Left kidney (tissue), 2 donors: ENCODE measurements around the gene DENND1B. TPM values are rescaled to one million over a fixed set of nuclear protein-coding genes. Genes with fewer than 3 reads are reported as not detected.
A peak's percentile ranks its signal among the peaks of the same experiment; 100 is the strongest.
"Not testable (repeated sequence)": the region's sequence is repeated elsewhere in the genome, so short reads cannot be mapped to it uniquely, and the experiment has no call there.

Experiments
- DNase-seq: peaks from one replicate; pipeline ENCODE4 v3.0.0-alpha.2; 2013
- polyA plus RNA-seq: library from polyadenylated mRNA; unstranded; fragments of 120-200 nt; gene quantifications from one replicate; pipeline ENCODE4 v1.2.1, GENCODE V29; 2013; ENCODE audit not compliant: insufficient read length

The DENND1B gene
- polyA plus RNA-seq, 1 donor = 13.2 TPM

- no peak for DNase-seq
Measured at GRCh38 chr1:197744979-197745378, 30.3 kb downstream of the DENND1B start.

GRCh38 chr1:197743578-197743977, 31.7 kb downstream of the DENND1B start:
- no peak for DNase-seq

- no peak for DNase-seq
Measured at GRCh38 chr1:197740992-197741391, 34.3 kb downstream of the DENND1B start.

GRCh38 chr1:197738927-197739326, 36.4 kb downstream of the DENND1B start:
- DNase-seq = no peak

GRCh38 chr1:197737916-197738315, 37.4 kb downstream of the DENND1B start:
- DNase-seq = no peak

GRCh38 chr1:197736685-197737084, 38.6 kb downstream of the DENND1B start:
- no peak for DNase-seq

GRCh38 chr1:197735461-197735860, 39.8 kb downstream of the DENND1B start:
- no peak for DNase-seq

- DNase-seq = no peak
Measured at GRCh38 chr1:197733324-197733723, 42.0 kb downstream of the DENND1B start.

- no peak for DNase-seq
Measured at GRCh38 chr1:197732187-197732586, 43.1 kb downstream of the DENND1B start.

- no peak for DNase-seq
Measured at GRCh38 chr1:197731449-197731848, 43.8 kb downstream of the DENND1B start.

- DNase-seq = no peak
Measured at GRCh38 chr1:197725976-197726375, 49.3 kb downstream of the DENND1B start.

GRCh38 chr1:197725044-197725443, 50.2 kb downstream of the DENND1B start:
- DNase-seq = peak; percentile 6

- no peak for DNase-seq
Measured at GRCh38 chr1:197715806-197716205, 59.5 kb downstream of the DENND1B start.

- DNase-seq = no peak
Measured at GRCh38 chr1:197706601-197707000, 68.7 kb downstream of the DENND1B start.

- no peak for DNase-seq
Measured at GRCh38 chr1:197705941-197706340, 69.3 kb downstream of the DENND1B start.

GRCh38 chr1:197700688-197701087, 74.6 kb downstream of the DENND1B start:
- DNase-seq = not testable (repeated sequence)

GRCh38 chr1:197696372-197696771, 78.9 kb downstream of the DENND1B start:
- no peak for DNase-seq

- no peak for DNase-seq
Measured at GRCh38 chr1:197695961-197696360, 79.3 kb downstream of the DENND1B start.

- DNase-seq = no peak
Measured at GRCh38 chr1:197692965-197693364, 82.3 kb downstream of the DENND1B start.

GRCh38 chr1:197691816-197692215, 83.5 kb downstream of the DENND1B start:
- DNase-seq = no peak

GRCh38 chr1:197690074-197690473, 85.2 kb downstream of the DENND1B start:
- no peak for DNase-seq

GRCh38 chr1:197688233-197688632, 87.0 kb downstream of the DENND1B start:
- DNase-seq = no peak

GRCh38 chr1:197686702-197687355, 88.5 kb downstream of the DENND1B start:
- DNase-seq = no peak

GRCh38 chr1:197686231-197686630, 89.0 kb downstream of the DENND1B start:
- no peak for DNase-seq

- DNase-seq = no peak
Measured at GRCh38 chr1:197685785-197686184, 89.5 kb downstream of the DENND1B start.
